HG02840 (cell line): ENCODE data around the gene CACTIN.

Experiments used
- ATAC-seq: cut with Tn5 transposase; IDR thresholded peaks from one replicate; pipeline ENCODE4 v1.9.1; 2021; ENCODE audit warnings: mild to moderate bottlenecking, moderate library complexity, moderate number of reproducible peaks; ENCODE audit not compliant: unreplicated experiment, low FRiP score

The CACTIN gene

GRCh38 chr19:3664879-3665642 is 38.5 kb upstream of the CACTIN start:
- no peak for ATAC-seq

DNA sequence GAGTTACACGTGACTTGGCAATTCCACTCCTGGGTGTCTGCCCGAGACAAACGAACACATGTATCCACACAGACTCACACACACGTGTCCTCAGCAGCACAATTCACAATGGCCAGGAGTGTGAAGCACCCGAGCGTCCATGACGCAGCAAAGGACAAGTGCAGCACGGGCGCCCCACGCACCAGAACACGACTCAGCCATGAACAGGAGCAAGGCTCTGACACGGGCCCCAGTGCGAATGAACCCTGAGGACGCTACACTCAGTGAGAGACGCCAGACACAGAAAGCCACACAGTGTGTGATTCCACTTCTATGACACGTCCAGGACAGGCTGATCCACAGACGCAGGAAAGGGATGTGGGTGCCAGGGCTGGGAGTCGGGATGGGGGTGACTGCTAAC is 37.2 kb upstream of the CACTIN start:
- ATAC-seq, result no peak

DNA sequence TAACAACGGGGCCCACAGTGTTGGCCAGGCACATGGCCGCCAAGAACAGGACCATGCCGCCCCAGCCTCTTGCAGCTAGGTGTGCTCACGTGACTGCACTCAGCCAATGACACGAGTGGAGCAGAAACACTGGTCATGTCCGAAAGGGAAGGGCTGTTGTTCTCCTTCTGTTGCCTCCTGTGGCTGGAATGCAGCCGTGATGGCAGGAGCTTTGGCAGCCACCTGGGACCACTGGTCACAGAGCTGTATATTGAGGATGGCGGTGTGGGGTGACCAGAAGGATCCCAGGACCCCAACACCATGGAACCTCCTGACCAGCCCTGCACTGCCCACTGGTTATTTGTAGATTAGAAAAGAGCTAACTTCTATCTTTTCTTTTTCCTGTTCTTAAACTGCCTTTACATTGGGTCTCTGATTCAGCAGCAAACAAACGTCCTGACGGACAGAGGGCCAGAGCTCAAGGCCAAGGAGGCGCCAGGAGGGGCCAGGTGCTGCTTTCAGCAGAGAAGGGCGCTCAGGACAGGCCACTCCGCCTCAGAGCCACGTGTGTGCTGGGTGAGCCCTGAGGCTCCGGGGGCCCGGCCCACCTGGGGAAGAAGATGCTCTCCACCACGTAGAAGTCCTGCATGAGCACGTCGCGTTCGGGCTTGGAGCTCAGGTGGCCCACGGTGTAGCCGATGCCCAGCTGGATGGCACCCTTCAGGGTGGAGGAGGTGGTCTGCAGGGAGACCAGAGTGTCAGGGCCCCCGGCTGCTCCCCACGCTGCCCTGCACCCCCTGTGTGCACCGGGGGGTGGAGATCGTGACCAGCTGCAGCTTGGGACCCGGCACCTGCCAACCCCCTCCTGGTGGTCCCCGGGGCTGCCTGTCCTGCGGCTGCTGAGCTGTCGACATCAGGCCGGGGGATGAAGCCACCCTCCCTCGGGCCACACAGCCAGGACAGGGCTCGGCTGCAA is 35.0 kb upstream of the CACTIN start:
- ATAC-seq, result no peak

- ATAC-seq, result no peak
Measured at GRCh38 chr19:3660493-3661219, 34.1 kb upstream of the CACTIN start.

DNA sequence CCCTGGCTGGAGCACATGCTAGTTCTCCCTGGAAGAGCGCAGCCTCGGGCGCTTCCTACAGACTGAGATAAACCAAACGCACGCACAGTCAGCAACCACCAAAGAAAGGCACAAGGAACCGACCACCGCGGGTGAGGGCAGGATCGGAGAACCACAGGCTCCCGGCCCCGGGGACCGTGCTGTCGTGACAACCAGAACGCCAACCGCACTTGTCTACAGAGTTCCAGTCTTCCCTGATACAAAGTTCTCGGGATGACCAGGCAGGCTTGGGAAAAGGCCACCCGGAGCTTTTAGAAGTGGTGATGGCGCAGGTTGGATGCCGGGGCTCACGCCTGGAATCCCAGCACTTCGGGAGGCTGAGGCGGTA is 33.1 kb upstream of the CACTIN start:
- no peak for ATAC-seq

GRCh38 chr19:3658870-3659745 is 32.5 kb upstream of the CACTIN start:
- no peak for ATAC-seq

DNA sequence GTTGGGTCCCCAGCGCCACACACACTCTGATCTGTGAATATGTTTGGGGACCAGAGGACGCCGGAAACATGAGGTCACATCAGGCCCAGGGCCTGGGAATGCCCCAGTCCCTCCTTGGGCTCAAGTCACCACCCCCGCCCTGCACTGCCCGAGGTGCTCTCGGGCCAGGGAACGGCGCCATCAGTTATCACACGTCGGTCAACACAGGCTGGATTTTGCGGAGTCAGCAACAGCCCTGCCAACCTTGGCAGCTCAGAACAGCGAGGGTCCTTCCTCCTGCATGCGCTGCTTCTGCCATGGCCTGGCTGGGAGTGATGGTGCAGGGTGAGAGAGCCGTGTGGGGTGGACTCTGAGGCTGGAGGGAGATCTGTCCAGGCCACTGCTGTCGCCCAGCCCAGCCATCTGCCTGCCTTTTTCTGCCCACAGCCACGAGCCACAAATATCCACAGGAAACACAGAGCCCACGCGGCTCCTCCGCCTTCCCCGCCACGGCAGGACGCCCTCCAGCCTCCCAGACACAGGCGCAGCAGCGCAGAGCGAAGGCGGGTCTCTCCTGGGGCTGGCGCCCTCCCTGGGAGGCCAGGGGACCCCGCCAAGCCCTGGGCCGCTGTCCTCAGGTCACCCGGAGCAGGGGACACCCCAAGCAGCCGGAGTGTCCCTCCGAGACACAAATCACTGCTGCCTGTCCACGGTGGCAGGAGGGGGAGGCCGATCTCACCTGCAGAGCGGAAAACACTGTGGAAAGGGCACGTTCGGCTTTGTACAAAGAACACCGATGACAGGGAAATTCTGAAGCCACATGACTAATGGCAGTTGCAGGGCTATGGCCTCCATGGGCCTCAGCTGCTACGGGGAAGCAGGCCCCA is 31.6 kb upstream of the CACTIN start:
- ATAC-seq, result no peak

GRCh38 chr19:3657395-3657769 is 30.8 kb upstream of the CACTIN start:
- no peak for ATAC-seq

DNA sequence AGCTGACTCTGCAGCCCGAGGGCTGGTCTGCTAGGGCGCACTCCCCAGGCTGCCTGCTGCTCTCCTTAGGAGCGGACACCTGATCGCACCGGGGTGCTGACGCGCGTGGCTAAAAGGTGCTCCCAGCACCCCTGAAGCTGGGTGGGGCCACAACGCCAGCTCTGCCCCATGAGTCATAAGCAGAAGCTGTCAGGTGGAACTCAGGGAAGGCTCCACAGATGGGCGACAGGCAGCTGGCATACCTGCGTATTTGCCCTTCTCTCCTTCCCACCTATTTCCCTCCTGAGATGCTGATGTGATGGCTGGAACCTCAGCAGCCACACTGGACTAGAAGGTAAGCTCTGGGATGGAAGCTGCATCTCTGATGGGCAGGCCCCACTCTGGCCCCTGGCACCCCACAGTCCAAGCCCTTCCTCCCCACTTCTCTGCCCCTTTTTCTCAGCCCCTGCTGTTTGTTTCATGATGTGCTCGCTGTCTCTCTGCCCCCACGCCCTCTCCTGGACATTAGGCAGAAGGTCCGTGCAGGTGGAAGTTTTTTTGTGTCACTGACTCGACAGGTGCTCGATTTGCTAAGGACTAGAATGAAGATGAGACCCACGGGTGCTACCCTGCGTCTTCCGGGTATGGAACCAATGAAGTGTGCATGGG is 30.3 kb upstream of the CACTIN start:
- ATAC-seq, result no peak

GRCh38 chr19:3656073-3656746 is 29.6 kb upstream of the CACTIN start:
- no peak for ATAC-seq

GRCh38 chr19:3655402-3656072 is 28.9 kb upstream of the CACTIN start:
- no peak for ATAC-seq

- ATAC-seq, result no peak
Measured at GRCh38 chr19:3653865-3654513, 27.4 kb upstream of the CACTIN start.

GRCh38 chr19:3653081-3653795 is 26.6 kb upstream of the CACTIN start:
- no peak for ATAC-seq

DNA sequence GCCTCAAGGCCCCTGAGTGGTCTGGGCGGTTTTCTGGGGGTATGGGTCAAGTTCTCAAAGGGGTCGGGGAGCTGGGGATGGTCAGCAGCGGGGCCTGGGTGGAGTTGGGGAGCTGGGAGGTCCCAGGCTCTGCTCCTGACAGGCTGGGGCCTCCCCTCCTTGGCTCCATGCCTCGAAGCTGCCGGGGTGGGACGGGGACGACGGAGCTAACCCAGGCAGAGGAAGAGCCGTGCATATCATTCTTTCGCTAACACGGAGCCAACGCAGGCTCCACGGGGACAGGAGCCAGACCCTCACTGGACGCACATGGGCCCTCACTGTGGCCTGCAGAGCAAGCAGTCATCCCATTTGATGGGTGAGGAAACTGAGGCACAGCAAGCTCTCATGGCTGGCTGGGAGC is 25.8 kb upstream of the CACTIN start:
- no peak for ATAC-seq

- ATAC-seq, result no peak
Measured at GRCh38 chr19:3651684-3652083, 25.1 kb upstream of the CACTIN start.

- ATAC-seq, result no peak
Measured at GRCh38 chr19:3649888-3650287, 23.3 kb upstream of the CACTIN start.
